Measurements from ENCODE around the gene BIRC6.
"Not testable (repeated sequence)": the region's sequence is repeated elsewhere in the genome, so short reads cannot be mapped to it uniquely, and the experiment has no call there.

The BIRC6 gene, protein sequence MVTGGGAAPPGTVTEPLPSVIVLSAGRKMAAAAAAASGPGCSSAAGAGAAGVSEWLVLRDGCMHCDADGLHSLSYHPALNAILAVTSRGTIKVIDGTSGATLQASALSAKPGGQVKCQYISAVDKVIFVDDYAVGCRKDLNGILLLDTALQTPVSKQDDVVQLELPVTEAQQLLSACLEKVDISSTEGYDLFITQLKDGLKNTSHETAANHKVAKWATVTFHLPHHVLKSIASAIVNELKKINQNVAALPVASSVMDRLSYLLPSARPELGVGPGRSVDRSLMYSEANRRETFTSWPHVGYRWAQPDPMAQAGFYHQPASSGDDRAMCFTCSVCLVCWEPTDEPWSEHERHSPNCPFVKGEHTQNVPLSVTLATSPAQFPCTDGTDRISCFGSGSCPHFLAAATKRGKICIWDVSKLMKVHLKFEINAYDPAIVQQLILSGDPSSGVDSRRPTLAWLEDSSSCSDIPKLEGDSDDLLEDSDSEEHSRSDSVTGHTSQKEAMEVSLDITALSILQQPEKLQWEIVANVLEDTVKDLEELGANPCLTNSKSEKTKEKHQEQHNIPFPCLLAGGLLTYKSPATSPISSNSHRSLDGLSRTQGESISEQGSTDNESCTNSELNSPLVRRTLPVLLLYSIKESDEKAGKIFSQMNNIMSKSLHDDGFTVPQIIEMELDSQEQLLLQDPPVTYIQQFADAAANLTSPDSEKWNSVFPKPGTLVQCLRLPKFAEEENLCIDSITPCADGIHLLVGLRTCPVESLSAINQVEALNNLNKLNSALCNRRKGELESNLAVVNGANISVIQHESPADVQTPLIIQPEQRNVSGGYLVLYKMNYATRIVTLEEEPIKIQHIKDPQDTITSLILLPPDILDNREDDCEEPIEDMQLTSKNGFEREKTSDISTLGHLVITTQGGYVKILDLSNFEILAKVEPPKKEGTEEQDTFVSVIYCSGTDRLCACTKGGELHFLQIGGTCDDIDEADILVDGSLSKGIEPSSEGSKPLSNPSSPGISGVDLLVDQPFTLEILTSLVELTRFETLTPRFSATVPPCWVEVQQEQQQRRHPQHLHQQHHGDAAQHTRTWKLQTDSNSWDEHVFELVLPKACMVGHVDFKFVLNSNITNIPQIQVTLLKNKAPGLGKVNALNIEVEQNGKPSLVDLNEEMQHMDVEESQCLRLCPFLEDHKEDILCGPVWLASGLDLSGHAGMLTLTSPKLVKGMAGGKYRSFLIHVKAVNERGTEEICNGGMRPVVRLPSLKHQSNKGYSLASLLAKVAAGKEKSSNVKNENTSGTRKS (N-terminal part only)

DNA sequence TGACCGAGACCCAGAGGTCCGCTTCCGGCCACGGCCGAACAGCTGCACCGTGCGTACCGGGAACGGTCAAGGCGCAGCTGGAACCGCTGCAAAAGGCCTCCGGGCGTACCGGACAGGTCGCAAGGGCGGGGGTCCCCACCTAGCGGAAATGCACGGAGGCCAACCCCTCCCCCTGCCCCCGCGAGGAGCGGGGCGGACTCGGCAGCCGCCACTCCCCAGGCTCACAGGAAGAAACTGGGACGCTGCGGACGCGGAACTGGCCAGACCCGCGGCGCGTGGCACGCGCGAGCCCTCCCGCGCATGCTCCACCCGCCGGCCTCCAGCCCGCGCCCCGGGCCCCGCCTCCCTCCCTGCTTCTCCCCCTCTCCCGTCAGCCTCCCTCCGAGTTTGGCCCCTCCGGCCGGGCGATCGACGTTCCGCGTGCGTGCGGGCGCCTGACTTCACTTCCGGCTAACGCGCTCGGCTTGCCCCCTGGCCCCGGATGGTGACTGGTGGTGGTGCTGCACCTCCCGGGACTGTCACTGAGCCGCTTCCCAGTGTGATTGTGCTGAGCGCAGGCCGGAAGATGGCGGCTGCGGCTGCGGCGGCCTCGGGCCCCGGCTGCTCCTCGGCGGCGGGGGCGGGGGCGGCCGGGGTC, at the start of gene BIRC6:
Gene BIRC6 (plus strand): TSS at position 343 of the 637 bp plus-strand sequence. CDS start 139 bp downstream, at position 482.
- TF ChIP-seq, protein P1, sequence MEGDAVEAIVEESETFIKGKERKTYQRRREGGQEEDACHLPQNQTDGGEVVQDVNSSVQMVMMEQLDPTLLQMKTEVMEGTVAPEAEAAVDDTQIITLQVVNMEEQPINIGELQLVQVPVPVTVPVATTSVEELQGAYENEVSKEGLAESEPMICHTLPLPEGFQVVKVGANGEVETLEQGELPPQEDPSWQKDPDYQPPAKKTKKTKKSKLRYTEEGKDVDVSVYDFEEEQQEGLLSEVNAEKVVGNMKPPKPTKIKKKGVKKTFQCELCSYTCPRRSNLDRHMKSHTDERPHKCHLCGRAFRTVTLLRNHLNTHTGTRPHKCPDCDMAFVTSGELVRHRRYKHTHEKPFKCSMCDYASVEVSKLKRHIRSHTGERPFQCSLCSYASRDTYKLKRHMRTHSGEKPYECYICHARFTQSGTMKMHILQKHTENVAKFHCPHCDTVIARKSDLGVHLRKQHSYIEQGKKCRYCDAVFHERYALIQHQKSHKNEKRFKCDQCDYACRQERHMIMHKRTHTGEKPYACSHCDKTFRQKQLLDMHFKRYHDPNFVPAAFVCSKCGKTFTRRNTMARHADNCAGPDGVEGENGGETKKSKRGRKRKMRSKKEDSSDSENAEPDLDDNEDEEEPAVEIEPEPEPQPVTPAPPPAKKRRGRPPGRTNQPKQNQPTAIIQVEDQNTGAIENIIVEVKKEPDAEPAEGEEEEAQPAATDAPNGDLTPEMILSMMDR (IDR thresholded peaks at IDR 0.05; ENCODE audit: extremely low read depth, missing control alignments) = no peak
- peak; percentile 99 for DNase-seq (ENCODE audit: low spot score)

DNA sequence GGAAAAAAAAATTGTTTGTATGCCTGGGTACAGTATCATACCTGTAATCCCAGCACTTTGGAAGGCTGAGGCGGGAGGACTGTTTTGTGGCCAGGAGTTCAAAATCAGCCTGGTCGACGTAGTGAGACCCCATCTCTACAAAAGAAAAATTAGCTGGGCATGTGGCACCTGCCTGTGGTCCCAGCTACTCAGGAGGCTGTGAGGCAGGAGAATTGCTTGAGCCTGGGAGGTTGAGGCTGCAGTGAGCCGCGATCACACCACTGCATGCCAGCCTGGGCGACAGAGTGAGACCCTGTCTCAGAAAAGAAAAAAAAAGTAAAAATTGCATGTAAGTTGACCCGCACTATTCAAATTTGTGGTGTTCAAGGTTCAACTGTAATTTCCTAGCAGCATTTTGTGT, 46.2 kb upstream of the BIRC6 start:
- TF ChIP-seq, protein P1 (IDR thresholded peaks at IDR 0.05; ENCODE audit: extremely low read depth, missing control alignments) = no peak
- no peak for DNase-seq (ENCODE audit: low spot score)

DNA sequence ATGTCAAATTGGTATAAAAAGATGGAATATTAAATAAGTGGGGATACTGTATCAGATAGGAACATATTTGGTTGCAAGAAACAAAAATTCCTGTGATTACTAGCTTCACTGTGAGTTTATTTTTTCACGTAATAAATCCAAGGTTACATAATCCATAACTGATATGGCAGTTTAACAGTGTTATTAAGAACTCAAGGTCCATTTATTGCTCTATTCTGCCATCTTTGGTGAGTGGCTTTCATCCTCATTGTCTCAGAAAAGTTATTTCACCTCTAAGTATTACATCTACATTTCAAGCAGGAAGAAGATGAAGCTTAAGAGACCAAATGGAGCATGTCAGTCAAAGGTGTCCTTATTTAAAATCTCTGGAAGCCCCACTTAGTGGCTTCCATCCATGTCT, 41.9 kb upstream of the BIRC6 start:
- DNase-seq (ENCODE audit: low spot score) = no peak
- TF ChIP-seq, protein P1 (IDR thresholded peaks at IDR 0.05; ENCODE audit: extremely low read depth, missing control alignments) = no peak

DNA sequence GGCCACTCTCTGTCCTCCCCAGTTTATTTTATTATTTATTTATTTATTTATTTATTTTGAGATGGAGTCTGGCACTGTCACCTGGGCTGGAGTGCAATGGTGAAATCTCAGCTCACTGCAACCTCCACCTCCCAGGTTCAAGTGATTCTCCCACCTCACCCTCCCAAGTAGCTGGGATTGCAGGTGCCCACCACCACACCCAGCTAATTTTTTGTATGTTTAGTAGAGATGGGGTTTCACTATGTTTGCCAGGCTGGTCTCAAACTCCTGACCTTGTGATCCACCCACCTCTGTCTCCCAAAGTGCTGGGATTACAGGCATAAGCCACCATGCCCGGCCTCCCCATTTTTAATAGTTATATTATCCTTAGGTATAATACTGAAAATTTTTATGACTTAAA, 28.1 kb upstream of the BIRC6 start:
- DNase-seq (ENCODE audit: low spot score) = not testable (repeated sequence)

DNA sequence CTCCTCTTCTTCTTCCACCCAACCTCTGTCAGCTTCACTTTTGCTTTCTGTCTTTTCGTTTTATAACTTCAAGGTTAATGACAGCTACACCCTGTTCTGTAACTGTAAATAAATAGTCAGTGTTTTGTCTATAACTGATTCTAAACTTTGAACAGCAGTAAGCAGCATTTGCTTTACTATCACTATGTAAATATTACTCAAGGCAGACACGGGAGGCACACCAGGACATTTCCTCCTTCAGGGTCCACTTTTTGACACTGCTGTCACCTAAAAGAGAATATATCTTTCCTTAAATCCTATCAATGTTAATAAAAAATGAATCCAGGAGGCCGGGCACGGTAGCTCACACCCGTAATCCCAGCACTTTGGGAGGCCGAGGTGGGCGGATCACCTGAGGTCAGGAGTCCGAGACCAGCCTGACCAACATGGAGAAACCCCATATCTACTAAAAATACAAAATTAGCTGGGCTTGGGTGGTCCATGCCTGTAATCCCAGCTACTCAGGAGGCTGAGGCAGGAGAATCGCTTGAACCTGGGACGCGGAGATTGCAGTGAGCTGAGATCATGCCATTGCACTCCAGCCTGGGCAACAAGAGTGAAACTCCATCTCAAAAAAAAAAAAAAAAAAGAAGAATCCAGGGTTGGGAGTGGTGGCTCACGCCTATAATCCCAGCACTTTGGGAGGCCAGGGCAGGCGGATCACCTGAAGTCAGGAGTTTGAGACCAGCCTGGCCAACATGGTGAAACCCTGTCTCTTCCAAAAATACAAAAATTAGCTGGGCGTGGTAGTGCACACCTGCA, 27.4 kb upstream of the BIRC6 start:
- DNase-seq (ENCODE audit: low spot score) = not testable (repeated sequence)

DNA sequence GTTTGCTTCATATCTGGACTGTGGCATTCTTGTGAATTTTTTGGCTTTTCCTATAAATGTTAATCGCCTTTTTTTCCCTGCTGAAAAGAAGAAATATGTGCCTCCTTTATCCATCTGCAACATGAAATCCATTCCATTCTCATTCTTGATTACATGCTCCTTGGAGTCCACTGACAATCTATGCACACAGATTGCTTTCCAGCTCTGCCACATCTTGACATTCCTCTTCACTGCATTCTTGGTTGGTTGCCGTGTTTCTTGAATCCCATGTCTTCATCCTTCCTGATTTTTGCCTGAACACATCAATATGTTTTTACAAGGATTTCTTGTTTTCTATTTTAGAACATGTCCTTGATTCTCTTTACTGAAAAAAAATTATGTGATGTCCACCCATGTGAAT, 26.7 kb upstream of the BIRC6 start:
- DNase-seq (ENCODE audit: low spot score) = no peak
- TF ChIP-seq, protein P1 (IDR thresholded peaks at IDR 0.05; ENCODE audit: extremely low read depth, missing control alignments) = no peak

DNA sequence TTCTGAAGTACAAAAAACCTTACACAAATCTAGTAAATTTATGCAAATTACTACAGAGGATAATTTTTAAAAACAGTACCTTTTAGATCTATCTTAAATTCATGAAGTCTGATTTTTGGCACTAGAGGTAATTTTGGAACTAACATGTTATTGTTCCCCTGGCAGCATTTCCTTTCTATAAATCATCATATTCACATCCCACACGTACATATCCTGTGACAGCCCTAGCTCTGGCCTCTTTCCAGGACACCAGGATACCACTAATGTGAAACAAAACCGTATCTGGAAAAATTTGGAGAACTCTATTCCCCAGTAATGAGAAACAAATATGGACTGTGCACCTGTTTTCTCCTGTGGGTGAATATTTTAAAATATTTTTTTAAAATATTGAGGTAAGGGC, 14.0 kb upstream of the BIRC6 start:
- TF ChIP-seq, protein P1 (IDR thresholded peaks at IDR 0.05; ENCODE audit: extremely low read depth, missing control alignments) = no peak
- DNase-seq (ENCODE audit: low spot score) = no peak

DNA sequence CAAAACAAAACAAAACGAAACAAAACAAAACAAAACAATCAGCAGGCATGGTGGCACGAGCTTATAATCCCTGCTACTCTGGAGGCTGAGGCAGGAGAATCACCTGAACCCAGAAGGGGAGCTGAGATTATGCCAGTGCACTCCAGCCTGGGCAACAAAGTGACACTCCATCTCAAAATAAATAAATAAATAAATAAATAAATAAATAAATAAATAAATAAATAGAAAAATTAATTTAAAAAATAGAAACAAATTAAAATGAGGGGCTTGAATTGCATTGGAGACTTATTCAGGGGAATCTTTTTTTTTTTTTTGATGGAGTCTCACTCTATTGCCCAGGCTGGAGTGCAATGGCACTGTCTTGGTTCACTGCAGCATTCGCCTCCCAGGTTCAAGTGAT, 6.0 kb upstream of the BIRC6 start:
- DNase-seq (ENCODE audit: low spot score) = not testable (repeated sequence)
